IPS-20b (cell line): ENCODE results near the gene WDR31.

Source experiments
- H3K27ac ChIP-seq: one replicate; pipeline ENCODE4 v1.5.1; 2013; ENCODE audit warnings: low read length
- H3K27me3 ChIP-seq: 2 replicates; pipeline ENCODE4 v1.6.1; 2013; ENCODE audit warnings: mild to moderate bottlenecking, low read length, inconsistent platforms; ENCODE audit not compliant: insufficient read depth
- H3K36me3 ChIP-seq: 2 replicates; pipeline ENCODE4 v1.6.1; 2013; ENCODE audit warnings: low read depth, mild to moderate bottlenecking, inconsistent platforms, low read length, moderate library complexity; ENCODE audit not compliant: insufficient read depth
- H3K4me1 ChIP-seq: 2 replicates; pipeline ENCODE4 v1.6.1; 2013; ENCODE audit warnings: mild to moderate bottlenecking, control low read depth, inconsistent platforms, low read length, moderate library complexity; ENCODE audit not compliant: insufficient read depth
- H3K4me3 ChIP-seq: 2 replicates; pipeline ENCODE4 v1.5.1; 2013; ENCODE audit warnings: mild to moderate bottlenecking, low read length, inconsistent platforms
- H3K9ac ChIP-seq: 2 replicates; pipeline ENCODE4 v1.6.1; 2013; ENCODE audit warnings: low read depth, mild to moderate bottlenecking, inconsistent platforms, low read length, moderate library complexity
- H3K9me3 ChIP-seq: 2 replicates; pipeline ENCODE4 v1.6.1; 2013; ENCODE audit warnings: mild to moderate bottlenecking, low read depth, low read length, inconsistent platforms; ENCODE audit not compliant: insufficient read depth

WDR31 gene

GRCh38 chr9:113322671-113323070 is 17.4 kb downstream of the WDR31 start:
- no peaks in the 10 kb centered on the region for H3K9me3 ChIP-seq
- no peaks in the 10 kb centered on the region; the same call in 1 of the 2 replicates for H3K27me3 ChIP-seq
- no peaks in the 10 kb centered on the region for H3K36me3 ChIP-seq
- H3K4me3 ChIP-seq, result no peak overlapping the region
- H3K9ac ChIP-seq, result no peak overlapping the region
- no peak overlapping the region for H3K27ac ChIP-seq
- H3K4me1 ChIP-seq, result no peaks in the 10 kb centered on the region

GRCh38 chr9:113320051-113320450 is 20.0 kb downstream of the WDR31 start:
- Histone ChIP-seq H3K27me3 (no peaks in the 10 kb centered on the region; the same call in 1 of the 2 replicates), H3K4me3 (no peak overlapping the region), H3K4me1 (no peaks in the 10 kb centered on the region), H3K9me3 (no peaks in the 10 kb centered on the region), H3K27ac (no peak overlapping the region), H3K9ac (no peak overlapping the region), H3K36me3 (no peaks in the 10 kb centered on the region)

GRCh38 chr9:113319054-113319453 is 21.0 kb downstream of the WDR31 start:
- no peak overlapping the region for H3K4me3 ChIP-seq

GRCh38 chr9:113317777-113318176 is 22.3 kb downstream of the WDR31 start:
- H3K4me3 ChIP-seq, result no peak overlapping the region
- H3K4me1 ChIP-seq, result no peaks in the 10 kb centered on the region
- H3K27ac ChIP-seq, result no peak overlapping the region
- H3K9ac ChIP-seq, result no peak overlapping the region
- no peaks in the 10 kb centered on the region; the same call in 1 of the 2 replicates for H3K27me3 ChIP-seq
- no peaks in the 10 kb centered on the region for H3K36me3 ChIP-seq
- no peaks in the 10 kb centered on the region for H3K9me3 ChIP-seq

More at GRCh38 chr9:113319054-113319453, 21.0 kb downstream of the WDR31 start:
- Histone ChIP-seq H3K9ac (no peak overlapping the region), H3K36me3 (no peaks in the 10 kb centered on the region), H3K4me1 (no peaks in the 10 kb centered on the region), H3K9me3 (no peaks in the 10 kb centered on the region), H3K27ac (no peak overlapping the region), H3K27me3 (no peaks in the 10 kb centered on the region; the same call in 1 of the 2 replicates)

- H3K9me3 ChIP-seq, result no peaks in the 10 kb centered on the region
- no peak overlapping the region for H3K9ac ChIP-seq
- no peak overlapping the region for H3K27ac ChIP-seq
- H3K4me3 ChIP-seq, result no peak overlapping the region
- H3K4me1 ChIP-seq, result no peaks in the 10 kb centered on the region
- no peaks in the 10 kb centered on the region; the same call in 1 of the 2 replicates for H3K27me3 ChIP-seq
- H3K36me3 ChIP-seq, result no peaks in the 10 kb centered on the region
These were observed 24.0 kb downstream of the WDR31 start for GRCh38 chr9:113316030-113316429.

GRCh38 chr9:113315231-113315630 is 24.8 kb downstream of the WDR31 start:
- Histone ChIP-seq H3K27me3 (no peaks in the 10 kb centered on the region; the same call in 1 of the 2 replicates), H3K4me3 (no peak overlapping the region), H3K27ac (no peak overlapping the region), H3K9ac (no peak overlapping the region), H3K4me1 (no peaks in the 10 kb centered on the region), H3K9me3 (no peaks in the 10 kb centered on the region), H3K36me3 (no peaks in the 10 kb centered on the region)

- Histone ChIP-seq H3K27me3 (no peaks in the 10 kb centered on the region), H3K27ac (no peak overlapping the region), H3K9ac (no peak overlapping the region), H3K36me3 (no peaks in the 10 kb centered on the region), H3K4me3 (no peak overlapping the region), H3K9me3 (no peaks in the 10 kb centered on the region), H3K4me1 (no peaks in the 10 kb centered on the region)
These were observed 26.8 kb downstream of the WDR31 start for GRCh38 chr9:113313261-113313660.

- Histone ChIP-seq H3K4me1 (no peaks in the 10 kb centered on the region), H3K4me3 (no peak overlapping the region), H3K9ac (no peak overlapping the region), H3K27ac (no peak overlapping the region), H3K27me3 (no peaks in the 10 kb centered on the region), H3K36me3 (no peaks in the 10 kb centered on the region), H3K9me3 (no peaks in the 10 kb centered on the region)
These were observed 28.1 kb downstream of the WDR31 start for GRCh38 chr9:113311961-113312360.

GRCh38 chr9:113310538-113310937 is 29.5 kb downstream of the WDR31 start:
- Histone ChIP-seq H3K4me3 (no peak overlapping the region), H3K4me1 (no peaks in the 10 kb centered on the region), H3K27me3 (no peaks in the 10 kb centered on the region), H3K27ac (no peak overlapping the region), H3K36me3 (no peaks in the 10 kb centered on the region), H3K9me3 (no peaks in the 10 kb centered on the region), H3K9ac (no peak overlapping the region)

GRCh38 chr9:113309204-113309813 is 30.8 kb downstream of the WDR31 start:
- Histone ChIP-seq H3K4me1 (no peaks in the 10 kb centered on the region), H3K27ac (no peak overlapping the region), H3K9ac (no peak overlapping the region), H3K9me3 (no peaks in the 10 kb centered on the region), H3K4me3 (no peak overlapping the region), H3K36me3 (no peaks in the 10 kb centered on the region), H3K27me3 (no peaks in the 10 kb centered on the region)

GRCh38 chr9:113307396-113307975 is 32.6 kb downstream of the WDR31 start:
- Histone ChIP-seq H3K4me1 (no peaks in the 10 kb centered on the region), H3K27me3 (no peaks in the 10 kb centered on the region), H3K27ac (no peak overlapping the region), H3K9ac (no peak overlapping the region), H3K36me3 (no peaks in the 10 kb centered on the region), H3K4me3 (no peak overlapping the region), H3K9me3 (no peaks in the 10 kb centered on the region)

GRCh38 chr9:113306566-113306965 is 33.5 kb downstream of the WDR31 start:
- Histone ChIP-seq H3K27ac (no peak overlapping the region), H3K4me3 (no peak overlapping the region), H3K9me3 (no peaks in the 10 kb centered on the region), H3K27me3 (no peaks in the 10 kb centered on the region), H3K9ac (no peak overlapping the region), H3K36me3 (no peaks in the 10 kb centered on the region), H3K4me1 (no peaks in the 10 kb centered on the region)
